Brain microvascular endothelial cell (primary cell): ENCODE data around the gene N4BP2L1.

Experiments
- DNase-seq: peaks from one replicate; pipeline ENCODE4 v3.0.0-alpha.2; 2020
- H3K27ac ChIP-seq: fragments of 250-450 bp; sonication (Bioruptor Pico); 2 replicates; pipeline ENCODE4 v1.5.1; 2020; ENCODE audit warnings: mild to moderate bottlenecking, moderate library complexity
- H3K27me3 ChIP-seq: fragments of 250-450 bp; sonication (Bioruptor Pico); replicated peaks from 2 replicates; pipeline ENCODE4 v1.5.1; 2020; ENCODE audit warnings: mild to moderate bottlenecking
- H3K36me3 ChIP-seq: fragments of 250-450 bp; sonication (Bioruptor Pico); replicated peaks from 2 replicates; pipeline ENCODE4 v1.5.1; 2020; ENCODE audit warnings: mild to moderate bottlenecking
- H3K4me3 ChIP-seq: 2 replicates; pipeline ENCODE4 v1.5.1; 2011; ENCODE audit warnings: low read depth, mild to moderate bottlenecking, control low read depth, low read length, moderate library complexity
- in situ Hi-C: cut with HindIII; loops from 2 replicates; pipeline ENCODE4 v1.10.0; 2017; ENCODE audit warnings: low sequenced_read_pairs, low pct_ligation_motif_present
- TF ChIP-seq, protein P1 (sequence below): IDR thresholded peaks from 2 replicates; pipeline ENCODE4 v1.5.1; 2011; ENCODE audit warnings: low read depth, mild to moderate bottlenecking, moderate library complexity, low read length, control low read depth, inconsistent platforms; ENCODE audit errors: missing control alignments

The N4BP2L1 gene

GRCh38 chr13:32384702-32385101, 43.2 kb downstream of the N4BP2L1 start:
- Histone ChIP-seq H3K36me3 (no peaks in the 10 kb centered on the region), H3K27ac (no peak overlapping the region), H3K27me3 (no peaks in the 10 kb centered on the region), H3K4me3 (no peak overlapping the region)
- DNase-seq: no peak
- TF ChIP-seq, protein P1, sequence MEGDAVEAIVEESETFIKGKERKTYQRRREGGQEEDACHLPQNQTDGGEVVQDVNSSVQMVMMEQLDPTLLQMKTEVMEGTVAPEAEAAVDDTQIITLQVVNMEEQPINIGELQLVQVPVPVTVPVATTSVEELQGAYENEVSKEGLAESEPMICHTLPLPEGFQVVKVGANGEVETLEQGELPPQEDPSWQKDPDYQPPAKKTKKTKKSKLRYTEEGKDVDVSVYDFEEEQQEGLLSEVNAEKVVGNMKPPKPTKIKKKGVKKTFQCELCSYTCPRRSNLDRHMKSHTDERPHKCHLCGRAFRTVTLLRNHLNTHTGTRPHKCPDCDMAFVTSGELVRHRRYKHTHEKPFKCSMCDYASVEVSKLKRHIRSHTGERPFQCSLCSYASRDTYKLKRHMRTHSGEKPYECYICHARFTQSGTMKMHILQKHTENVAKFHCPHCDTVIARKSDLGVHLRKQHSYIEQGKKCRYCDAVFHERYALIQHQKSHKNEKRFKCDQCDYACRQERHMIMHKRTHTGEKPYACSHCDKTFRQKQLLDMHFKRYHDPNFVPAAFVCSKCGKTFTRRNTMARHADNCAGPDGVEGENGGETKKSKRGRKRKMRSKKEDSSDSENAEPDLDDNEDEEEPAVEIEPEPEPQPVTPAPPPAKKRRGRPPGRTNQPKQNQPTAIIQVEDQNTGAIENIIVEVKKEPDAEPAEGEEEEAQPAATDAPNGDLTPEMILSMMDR: no peak
- in situ Hi-C loops: no loop called here

- Histone ChIP-seq H3K36me3 (no peaks in the 10 kb centered on the region), H3K27ac (no peak overlapping the region), H3K4me3 (no peak overlapping the region), H3K27me3 (no peaks in the 10 kb centered on the region)
- in situ Hi-C loops: no loop called here
- TF ChIP-seq, protein P1: no peak
- no peak for DNase-seq
Measured at GRCh38 chr13:32383836-32384618, 43.9 kb downstream of the N4BP2L1 start.

GRCh38 chr13:32381539-32381938, 46.4 kb downstream of the N4BP2L1 start:
- in situ Hi-C loops: no loop called here

DNA sequence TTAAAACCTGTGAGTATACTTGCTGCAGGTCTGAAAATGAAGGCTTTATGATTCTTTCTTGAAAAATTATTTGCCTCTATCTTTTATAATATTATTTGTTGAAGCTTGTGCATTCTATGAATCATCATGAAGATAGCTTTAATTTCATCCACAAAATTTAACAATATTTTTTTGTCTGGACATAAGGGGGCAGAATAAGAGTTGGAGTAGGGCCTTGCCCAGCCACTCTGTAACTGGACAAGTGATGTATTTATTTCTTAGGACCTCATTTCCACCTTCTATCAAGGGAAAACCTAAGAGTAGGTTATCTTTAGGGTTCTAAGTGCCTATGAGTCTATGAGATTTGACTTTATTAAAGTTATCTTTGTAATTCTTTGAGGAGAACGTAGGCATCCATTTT, 49.9 kb downstream of the N4BP2L1 start:
- TF ChIP-seq, protein P1: no peak
- DNase-seq: no peak
- Histone ChIP-seq H3K36me3 (no peaks in the 10 kb centered on the region), H3K27ac (no peak overlapping the region), H3K27me3 (no peaks in the 10 kb centered on the region), H3K4me3 (no peak overlapping the region)
- in situ Hi-C loops: no loop called here

More at GRCh38 chr13:32381539-32381938, 46.4 kb downstream of the N4BP2L1 start:
- Histone ChIP-seq H3K36me3 (no peaks in the 10 kb centered on the region), H3K27ac (no peak overlapping the region), H3K4me3 (no peak overlapping the region), H3K27me3 (no peaks in the 10 kb centered on the region)
- peak; percentile 14 for DNase-seq
- TF ChIP-seq, protein P1: peak; percentile 69

DNA sequence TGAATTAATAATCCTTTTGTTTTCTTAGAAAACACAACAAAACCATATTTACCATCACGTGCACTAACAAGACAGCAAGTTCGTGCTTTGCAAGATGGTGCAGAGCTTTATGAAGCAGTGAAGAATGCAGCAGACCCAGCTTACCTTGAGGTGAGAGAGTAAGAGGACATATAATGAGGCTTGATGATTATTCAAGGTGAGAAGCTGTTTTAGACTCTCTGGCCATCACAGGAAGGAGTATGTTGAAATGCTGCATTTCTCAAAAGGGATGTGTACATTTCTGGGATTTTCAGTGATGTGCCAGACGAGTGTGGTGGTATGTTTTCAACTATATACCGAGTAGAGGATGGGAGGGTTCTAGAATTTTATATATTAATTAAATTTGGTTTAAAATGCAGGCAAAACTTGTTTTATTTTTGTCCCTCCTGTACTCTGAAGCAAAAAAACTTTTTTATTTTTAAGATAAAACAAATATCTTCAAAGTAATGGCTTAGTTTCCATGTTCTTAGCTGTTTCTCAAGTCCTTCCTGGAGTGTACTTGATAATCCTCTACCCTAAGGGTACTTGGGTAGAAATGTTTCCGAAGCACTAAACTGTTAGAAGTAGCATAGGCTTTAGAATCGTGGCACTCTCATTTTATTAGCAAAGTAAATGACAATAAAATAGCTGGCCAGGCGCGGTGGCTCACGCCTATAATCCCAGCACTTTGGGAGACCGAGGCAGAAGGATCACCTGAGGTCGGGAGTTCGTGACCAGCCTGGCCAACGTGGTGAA, 51.1 kb downstream of the N4BP2L1 start:
- Histone ChIP-seq H3K36me3 (no peaks in the 10 kb centered on the region), H3K4me3 (no peak overlapping the region), H3K27me3 (no peaks in the 10 kb centered on the region), H3K27ac (no peak overlapping the region)
- TF ChIP-seq, protein P1: no peak
- no peak for DNase-seq
- in situ Hi-C loops: no loop called here
